ENCODE data around the gene KRTAP10-5.

GRCh38 chr21:44564099-44564498 is 16.3 kb downstream of the KRTAP10-5 start:
- TF ChIP-seq RARB (CRISPR knock-in tag; IDR thresholded peaks at IDR 0.05) (no peak), TSHZ2 (CRISPR knock-in tag; IDR thresholded peaks at IDR 0.05) (no peak)
